ENCODE measurements around the gene GSE1.

Gene GSE1

DNA sequence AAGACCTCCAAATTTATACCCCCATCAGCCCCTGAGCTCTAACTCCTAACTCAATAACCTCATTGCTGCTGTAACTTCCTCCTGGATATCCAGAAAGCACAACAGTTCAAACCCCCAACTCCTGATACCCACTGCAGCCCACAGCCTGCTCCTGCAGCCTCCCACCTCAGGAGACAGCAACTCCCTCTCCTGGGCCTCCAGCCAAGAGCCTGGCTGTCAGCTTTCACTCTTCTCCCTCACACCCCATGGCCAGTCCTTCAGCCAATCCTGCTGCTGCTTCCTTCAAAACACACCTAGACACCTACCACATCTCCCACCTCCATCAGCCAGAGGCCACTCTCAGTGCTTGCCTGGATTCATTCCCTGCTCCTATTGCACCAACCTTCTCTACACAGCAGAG is 70.2 kb downstream of the GSE1 start:
- peaks cover 0 to 5% of the 10 kb centered on the region in 2 donors for H3K4me1 ChIP-seq (ENCODE audit: control insufficient read depth in 1 of 2, insufficient read depth in 2 of 2, low read length in 2 of 2)
- no peaks in the 10 kb centered on the region for H3K9me3 ChIP-seq (ENCODE audit: control insufficient read depth in 1 of 2, low read length in 2 of 2)
- no peaks in the 10 kb centered on the region for H3K27me3 ChIP-seq (ENCODE audit: low read depth, low read length)
- H3K4me3 ChIP-seq (ENCODE audit: low read depth in 1 of 2, low read length in 2 of 2): no peak overlapping the region
- H3K27ac ChIP-seq (ENCODE audit: low read length): no peak overlapping the region
- H3K36me3 ChIP-seq (ENCODE audit: control insufficient read depth in 1 of 2, insufficient read depth in 2 of 2, low read length in 2 of 2): no peaks in the 10 kb centered on the region

GRCh38 chr16:85685251-85685650 is 72.1 kb downstream of the GSE1 start:
- Histone ChIP-seq H3K27me3 (ENCODE audit: low read depth, low read length) (peaks cover 4% of the 10 kb centered on the region), H3K36me3 (ENCODE audit: control insufficient read depth in 1 of 2, insufficient read depth in 2 of 2, low read length in 2 of 2) (no peaks in the 10 kb centered on the region), H3K9me3 (ENCODE audit: control insufficient read depth in 1 of 2, low read length in 2 of 2) (no peaks in the 10 kb centered on the region), H3K27ac (ENCODE audit: low read length) (no peak overlapping the region), H3K4me3 (ENCODE audit: low read depth in 1 of 2, low read length in 2 of 2) (no peak overlapping the region), H3K4me1 (ENCODE audit: control insufficient read depth in 1 of 2, insufficient read depth in 2 of 2, low read length in 2 of 2) (peaks cover 0 to 12% of the 10 kb centered on the region in 2 donors)

GRCh38 chr16:85686912-85687591 is 73.9 kb downstream of the GSE1 start:
- H3K36me3 ChIP-seq (ENCODE audit: control insufficient read depth in 1 of 2, insufficient read depth in 2 of 2, low read length in 2 of 2): no peaks in the 10 kb centered on the region
- peaks cover 0 to 17% of the 10 kb centered on the region in 2 donors for H3K4me1 ChIP-seq (ENCODE audit: control insufficient read depth in 1 of 2, insufficient read depth in 2 of 2, low read length in 2 of 2)
- no peak overlapping the region for H3K27ac ChIP-seq (ENCODE audit: low read length)
- no peaks in the 10 kb centered on the region for H3K9me3 ChIP-seq (ENCODE audit: control insufficient read depth in 1 of 2, low read length in 2 of 2)
- H3K27me3 ChIP-seq (ENCODE audit: low read depth, low read length): peaks cover 4% of the 10 kb centered on the region
- H3K4me3 ChIP-seq (ENCODE audit: low read depth in 1 of 2, low read length in 2 of 2): no peak overlapping the region

- H3K36me3 ChIP-seq (ENCODE audit: control insufficient read depth in 1 of 2, insufficient read depth in 2 of 2, low read length in 2 of 2): no peaks in the 10 kb centered on the region
- H3K4me1 ChIP-seq (ENCODE audit: control insufficient read depth in 1 of 2, insufficient read depth in 2 of 2, low read length in 2 of 2): peaks cover 0 to 17% of the 10 kb centered on the region in 2 donors
- H3K4me3 ChIP-seq (ENCODE audit: low read depth in 1 of 2, low read length in 2 of 2): peak overlapping the region in 1 of 2 donors; percentile 78
- no peaks in the 10 kb centered on the region for H3K9me3 ChIP-seq (ENCODE audit: control insufficient read depth in 1 of 2, low read length in 2 of 2)
- H3K27me3 ChIP-seq (ENCODE audit: low read depth, low read length): peaks cover 4% of the 10 kb centered on the region
- no peak overlapping the region for H3K27ac ChIP-seq (ENCODE audit: low read length)
Observed at GRCh38 chr16:85687651-85688471, 74.7 kb downstream of the GSE1 start.

- Histone ChIP-seq H3K27ac (ENCODE audit: low read length) (no peak within 1 kb of the TSS), H3K9me3 (ENCODE audit: control insufficient read depth in 1 of 2, low read length in 2 of 2) (no peaks in the 10 kb centered on the region), H3K4me1 (ENCODE audit: control insufficient read depth in 1 of 2, insufficient read depth in 2 of 2, low read length in 2 of 2) (peaks cover 0 to 17% of the 10 kb centered on the region in 2 donors), H3K4me3 (ENCODE audit: low read depth in 1 of 2, low read length in 2 of 2) (peak within 1 kb of the TSS; percentile 44 to 78), H3K27me3 (ENCODE audit: low read depth, low read length) (peaks cover 4% of the 10 kb centered on the region), H3K36me3 (ENCODE audit: control insufficient read depth in 1 of 2, insufficient read depth in 2 of 2, low read length in 2 of 2) (no peaks in the 10 kb centered on the region)
Observed at GRCh38 chr16:85688586-85689284, 75.6 kb downstream of the GSE1 start, which contains the start of gene GINS2. TSS of gene GINS2 (minus strand) at chr16:85688954. CDS start at chr16:85688898, 56 bp downstream.

DNA sequence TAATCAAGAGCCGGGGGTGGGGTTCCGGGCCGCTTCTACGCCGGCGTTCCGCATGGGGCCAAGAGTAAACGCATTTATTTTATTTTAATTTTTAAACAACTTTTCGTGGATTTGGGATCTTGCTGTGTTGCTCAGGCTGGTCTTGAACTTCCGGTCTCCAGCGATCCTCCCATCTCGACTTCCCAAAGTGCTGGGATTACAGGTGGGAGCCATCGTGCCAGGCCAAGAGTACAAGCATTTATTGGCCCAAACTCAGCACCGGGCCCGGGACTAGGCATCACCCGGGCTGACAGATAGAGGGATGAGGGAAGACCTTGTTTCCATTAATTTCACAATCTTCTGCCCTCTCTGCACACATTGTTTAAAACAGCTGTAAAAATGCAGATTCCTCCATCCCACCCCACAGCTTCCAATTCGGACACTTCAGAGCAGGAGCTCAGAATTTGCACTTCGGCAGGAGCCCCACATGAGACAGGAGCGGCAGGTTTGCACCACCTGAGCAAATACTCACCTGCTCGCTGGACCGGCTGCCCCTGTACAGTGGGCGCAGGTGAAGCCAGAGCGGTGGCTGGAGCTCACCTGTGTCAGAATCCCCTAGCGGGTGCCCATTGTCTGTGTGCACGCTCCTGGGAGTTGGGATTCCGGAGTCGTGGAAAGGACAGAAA is 76.3 kb downstream of the GSE1 start:
- Histone ChIP-seq H3K9me3 (ENCODE audit: control insufficient read depth in 1 of 2, low read length in 2 of 2) (no peaks in the 10 kb centered on the region), H3K36me3 (ENCODE audit: control insufficient read depth in 1 of 2, insufficient read depth in 2 of 2, low read length in 2 of 2) (no peaks in the 10 kb centered on the region), H3K27me3 (ENCODE audit: low read depth, low read length) (peaks cover 4% of the 10 kb centered on the region), H3K4me3 (ENCODE audit: low read depth in 1 of 2, low read length in 2 of 2) (peak overlapping the region; percentile 16 to 78), H3K4me1 (ENCODE audit: control insufficient read depth in 1 of 2, insufficient read depth in 2 of 2, low read length in 2 of 2) (peaks cover 0 to 17% of the 10 kb centered on the region in 2 donors), H3K27ac (ENCODE audit: low read length) (no peak overlapping the region)

GRCh38 chr16:85689950-85690320 is 76.8 kb downstream of the GSE1 start:
- Histone ChIP-seq H3K27me3 (ENCODE audit: low read depth, low read length) (peaks cover 4% of the 10 kb centered on the region), H3K36me3 (ENCODE audit: control insufficient read depth in 1 of 2, insufficient read depth in 2 of 2, low read length in 2 of 2) (no peaks in the 10 kb centered on the region), H3K9me3 (ENCODE audit: control insufficient read depth in 1 of 2, low read length in 2 of 2) (no peaks in the 10 kb centered on the region), H3K27ac (ENCODE audit: low read length) (no peak overlapping the region), H3K4me3 (ENCODE audit: low read depth in 1 of 2, low read length in 2 of 2) (no peak overlapping the region), H3K4me1 (ENCODE audit: control insufficient read depth in 1 of 2, insufficient read depth in 2 of 2, low read length in 2 of 2) (peaks cover 0 to 17% of the 10 kb centered on the region in 2 donors)

- Histone ChIP-seq H3K36me3 (ENCODE audit: control insufficient read depth in 1 of 2, insufficient read depth in 2 of 2, low read length in 2 of 2) (no peaks in the 10 kb centered on the region), H3K27ac (ENCODE audit: low read length) (no peak overlapping the region), H3K27me3 (ENCODE audit: low read depth, low read length) (peaks cover 6% of the 10 kb centered on the region), H3K4me3 (ENCODE audit: low read depth in 1 of 2, low read length in 2 of 2) (no peak overlapping the region), H3K4me1 (ENCODE audit: control insufficient read depth in 1 of 2, insufficient read depth in 2 of 2, low read length in 2 of 2) (peaks cover 0 to 17% of the 10 kb centered on the region in 2 donors), H3K9me3 (ENCODE audit: control insufficient read depth in 1 of 2, low read length in 2 of 2) (no peaks in the 10 kb centered on the region)
Observed at GRCh38 chr16:85690469-85691064, 77.4 kb downstream of the GSE1 start.

DNA sequence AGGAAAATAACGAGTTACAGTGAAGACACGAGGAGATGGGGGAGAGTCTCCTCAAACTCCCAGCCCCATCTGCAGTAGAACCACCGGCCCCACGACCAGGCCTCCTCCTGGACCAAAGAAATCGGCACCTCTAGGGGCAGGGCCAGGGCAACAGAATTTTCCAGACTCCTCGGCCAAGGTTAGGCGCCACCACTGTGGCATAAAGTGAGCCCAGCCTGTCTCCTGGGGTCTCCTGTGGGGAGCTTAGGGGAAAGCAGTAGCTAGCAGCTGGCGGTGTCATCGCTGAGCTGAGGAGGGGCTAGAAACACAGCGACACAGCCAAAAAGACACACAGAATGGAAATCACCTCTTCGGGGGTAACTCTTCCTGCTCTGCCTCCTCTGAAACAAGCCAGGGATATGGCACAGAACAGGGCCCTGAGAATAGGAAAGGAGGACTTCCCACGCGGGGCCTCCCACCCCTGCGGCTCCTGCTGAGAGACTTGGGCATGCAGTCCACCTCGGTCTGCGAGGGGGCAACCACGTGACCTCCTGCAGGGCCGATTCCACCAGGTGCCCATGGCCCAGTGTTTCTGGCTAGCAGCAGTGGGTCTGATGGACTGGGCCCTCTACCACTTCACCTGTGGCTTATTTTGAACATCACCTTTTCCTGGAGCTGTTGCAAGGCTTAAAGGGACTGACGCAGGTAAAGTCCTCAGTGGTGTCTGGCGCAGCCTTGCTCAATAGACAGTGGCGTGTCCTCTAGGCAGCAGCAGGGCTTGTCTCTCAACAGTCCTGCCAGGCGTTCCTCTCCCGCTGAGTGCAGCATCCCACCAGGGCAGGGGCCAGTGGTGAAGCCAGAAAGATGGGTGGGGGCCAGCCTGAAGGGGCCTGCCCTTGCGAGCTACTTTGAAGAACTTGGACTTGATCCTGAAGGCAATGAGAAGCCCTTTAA is 82.3 kb downstream of the GSE1 start:
- Histone ChIP-seq H3K27me3 (ENCODE audit: low read depth, low read length) (peaks cover 6% of the 10 kb centered on the region), H3K36me3 (ENCODE audit: control insufficient read depth in 1 of 2, insufficient read depth in 2 of 2, low read length in 2 of 2) (no peaks in the 10 kb centered on the region), H3K27ac (ENCODE audit: low read length) (no peak overlapping the region), H3K4me1 (ENCODE audit: control insufficient read depth in 1 of 2, insufficient read depth in 2 of 2, low read length in 2 of 2) (peaks cover 0 to 3% of the 10 kb centered on the region in 2 donors), H3K4me3 (ENCODE audit: low read depth in 1 of 2, low read length in 2 of 2) (no peak overlapping the region), H3K9me3 (ENCODE audit: control insufficient read depth in 1 of 2, low read length in 2 of 2) (no peaks in the 10 kb centered on the region)

- Histone ChIP-seq H3K36me3 (ENCODE audit: control insufficient read depth in 1 of 2, insufficient read depth in 2 of 2, low read length in 2 of 2) (no peaks in the 10 kb centered on the region), H3K27ac (ENCODE audit: low read length) (no peak overlapping the region), H3K9me3 (ENCODE audit: control insufficient read depth in 1 of 2, low read length in 2 of 2) (no peaks in the 10 kb centered on the region), H3K4me3 (ENCODE audit: low read depth in 1 of 2, low read length in 2 of 2) (no peak overlapping the region), H3K4me1 (ENCODE audit: control insufficient read depth in 1 of 2, insufficient read depth in 2 of 2, low read length in 2 of 2) (no peaks in the 10 kb centered on the region), H3K27me3 (ENCODE audit: low read depth, low read length) (peaks cover 6% of the 10 kb centered on the region)
Observed at GRCh38 chr16:85696781-85697180, 83.7 kb downstream of the GSE1 start.

Data from muscle layer of duodenum (tissue), 2 donors.